Measurements from ENCODE around the gene ATG9A.
"Not testable (repeated sequence)": the region's sequence is repeated elsewhere in the genome, so short reads cannot be mapped to it uniquely, and the experiment has no call there.

ATG9A gene

GRCh38 chr2:219261024-219261855 is 31.8 kb upstream of the ATG9A start:
- TF ChIP-seq CTCF (conservative IDR thresholded peaks at IDR 0.05) = no peak
- no peak overlapping the region for H3K27ac ChIP-seq

GRCh38 chr2:219258942-219259341 is 29.5 kb upstream of the ATG9A start:
- not testable (repeated sequence) for H3K27ac ChIP-seq

- peak overlapping the region; percentile 99 for H3K27ac ChIP-seq
- no peak for TF ChIP-seq CTCF (conservative IDR thresholded peaks at IDR 0.05)
Observed at GRCh38 chr2:219254590-219255201, 25.3 kb upstream of the ATG9A start.

GRCh38 chr2:219253753-219254589 is 24.5 kb upstream of the ATG9A start, which contains the start of gene TUBA4A:
Gene TUBA4A, minus strand, starts transcription at chr2:219253918. Its CDS starts 60 bp downstream, at chr2:219253858.
- TF ChIP-seq CTCF (conservative IDR thresholded peaks at IDR 0.05) = no peak
- peak within 1 kb of the TSS; percentile 99 for H3K27ac ChIP-seq

GRCh38 chr2:219252900-219253752 is 23.7 kb upstream of the ATG9A start, which contains the start of gene TUBA4B:
Gene TUBA4B, plus strand, starts transcription at chr2:219253243. Its CDS starts 165 bp downstream, at chr2:219253408.
- H3K27ac ChIP-seq = peak within 1 kb of the TSS; percentile 99
- TF ChIP-seq CTCF (conservative IDR thresholded peaks at IDR 0.05) = no peak

- peak overlapping the region; percentile 99 for H3K27ac ChIP-seq
- no peak for TF ChIP-seq CTCF (conservative IDR thresholded peaks at IDR 0.05)
Observed at GRCh38 chr2:219252570-219252899, 23.1 kb upstream of the ATG9A start.

GRCh38 chr2:219252084-219252483 is 22.6 kb upstream of the ATG9A start:
- H3K27ac ChIP-seq = peak overlapping the region; percentile 99
- TF ChIP-seq CTCF (conservative IDR thresholded peaks at IDR 0.05) = no peak
